ENCODE results near the gene C1QTNF6. TPM values are rescaled to one million over a fixed set of nuclear protein-coding genes. Genes with fewer than 3 reads are reported as not detected.
A peak's percentile ranks its signal among the peaks of the same experiment; 100 is the strongest.

C1QTNF6 gene
- total RNA-seq, 2 donors from 2014 or later: 1.8 to 2.9 TPM

DNA sequence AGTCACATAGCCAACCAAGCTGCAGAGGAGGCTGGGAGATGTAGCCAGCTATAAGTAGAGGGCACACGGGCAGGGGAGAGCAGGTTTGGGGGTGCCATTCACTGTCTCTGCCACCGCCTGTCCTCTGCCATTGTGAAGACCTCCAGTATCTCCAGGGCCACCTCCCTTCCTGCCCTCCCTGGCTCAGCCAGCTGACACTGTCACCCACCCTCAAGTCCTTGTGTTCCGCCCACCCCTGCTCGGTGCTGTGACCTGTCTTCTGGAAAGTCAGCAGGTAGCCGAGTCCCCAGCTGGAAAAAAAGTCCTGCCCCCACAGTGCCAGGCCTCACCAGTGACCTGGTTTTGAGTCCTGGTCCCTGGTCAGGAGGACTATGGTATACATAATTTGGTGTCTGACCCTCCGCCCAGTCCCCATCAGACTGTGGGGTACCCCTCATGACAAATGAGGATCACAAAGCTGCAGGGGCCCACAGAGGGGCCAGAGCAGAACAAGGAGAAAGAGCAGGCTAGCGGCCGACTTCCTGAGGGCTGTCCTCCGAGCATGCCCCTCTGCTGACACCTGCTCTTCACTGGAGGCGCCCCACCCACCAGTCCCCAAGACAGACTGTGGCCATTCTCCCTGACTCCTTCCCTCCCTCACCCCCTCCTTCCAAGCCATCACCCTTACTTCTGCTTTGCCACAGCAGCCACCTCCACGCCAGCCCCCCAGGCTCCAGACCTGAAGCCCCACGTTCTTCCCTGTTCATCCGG lies 31.2 kb downstream of the C1QTNF6 start:
- intact Hi-C loops (cut with DNase I): loop anchor here in 1 of 2 donors (5.0 kb wide), 1 partner anchor 45 kb away; no protein-coding TSS in a partner anchor
- DNase-seq (no peak), ATAC-seq (no peak)

DNA sequence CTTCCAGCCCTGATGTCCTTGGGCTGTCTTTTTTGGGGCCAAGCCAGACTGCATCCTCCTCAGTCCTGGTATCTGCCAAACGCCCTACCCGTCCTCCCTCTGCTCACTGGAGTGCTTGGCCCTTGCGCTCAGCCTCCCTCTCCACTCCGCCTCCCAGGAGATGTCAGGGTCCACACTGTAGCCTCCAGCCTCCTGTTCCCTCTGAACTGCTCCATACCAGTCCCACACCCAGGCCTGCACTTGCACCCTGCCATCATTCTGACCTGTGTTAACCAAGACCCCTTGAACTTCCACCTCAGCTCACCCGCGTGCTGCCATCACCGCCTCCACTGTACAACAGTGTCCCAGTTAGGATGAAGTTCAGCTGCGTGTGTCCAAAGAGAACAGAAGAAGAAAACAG lies 32.1 kb downstream of the C1QTNF6 start:
- intact Hi-C loops (cut with DNase I): loop anchor here in 1 of 2 donors (5.0 kb wide), 1 partner anchor 46 kb away; no protein-coding TSS in a partner anchor
- DNase-seq (no peak), ATAC-seq (no peak)

- ATAC-seq: no peak
- DNase-seq: no peak
- intact Hi-C loops (cut with DNase I): loop anchor here in 1 of 2 donors (5.0 kb wide), 1 partner anchor 47 kb away; no protein-coding TSS in a partner anchor
These were observed 32.9 kb downstream of the C1QTNF6 start for GRCh38 chr22:37154925-37155712.

- DNase-seq (no peak), ATAC-seq (no peak)
- intact Hi-C loops (cut with DNase I): no loop called here
These were observed 34.1 kb downstream of the C1QTNF6 start for GRCh38 chr22:37153901-37154300.

GRCh38 chr22:37151401-37151800 lies 36.6 kb downstream of the C1QTNF6 start:
- intact Hi-C loops (cut with DNase I): no loop called here
- no peak for ATAC-seq

DNA sequence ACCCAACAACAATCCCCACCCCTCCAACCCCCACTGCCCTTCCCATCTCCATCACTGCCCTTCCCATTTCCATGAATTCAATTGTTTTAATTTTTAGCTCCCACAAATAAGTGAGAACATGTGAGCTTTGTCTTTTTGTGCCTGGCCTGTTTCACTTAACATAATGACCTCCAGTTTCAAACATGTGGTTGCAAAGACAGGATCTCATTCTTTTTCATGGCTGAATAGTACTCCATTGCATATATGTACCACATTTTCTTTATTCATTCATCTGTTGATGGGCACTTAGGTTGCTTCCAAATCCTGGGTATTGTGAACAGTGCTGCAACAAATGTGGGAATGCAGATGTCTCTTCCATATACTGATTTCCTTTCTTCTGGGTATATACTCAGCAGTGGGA lies 37.3 kb downstream of the C1QTNF6 start:
- intact Hi-C loops (cut with DNase I): no loop called here
- ATAC-seq (no peak), DNase-seq (no peak)

More at GRCh38 chr22:37151401-37151800, 36.6 kb downstream of the C1QTNF6 start:
- no peak for DNase-seq

- no peak for ATAC-seq
- DNase-seq: no peak
- intact Hi-C loops (cut with DNase I): no loop called here
These were observed 39.0 kb downstream of the C1QTNF6 start for GRCh38 chr22:37148742-37149665.

DNA sequence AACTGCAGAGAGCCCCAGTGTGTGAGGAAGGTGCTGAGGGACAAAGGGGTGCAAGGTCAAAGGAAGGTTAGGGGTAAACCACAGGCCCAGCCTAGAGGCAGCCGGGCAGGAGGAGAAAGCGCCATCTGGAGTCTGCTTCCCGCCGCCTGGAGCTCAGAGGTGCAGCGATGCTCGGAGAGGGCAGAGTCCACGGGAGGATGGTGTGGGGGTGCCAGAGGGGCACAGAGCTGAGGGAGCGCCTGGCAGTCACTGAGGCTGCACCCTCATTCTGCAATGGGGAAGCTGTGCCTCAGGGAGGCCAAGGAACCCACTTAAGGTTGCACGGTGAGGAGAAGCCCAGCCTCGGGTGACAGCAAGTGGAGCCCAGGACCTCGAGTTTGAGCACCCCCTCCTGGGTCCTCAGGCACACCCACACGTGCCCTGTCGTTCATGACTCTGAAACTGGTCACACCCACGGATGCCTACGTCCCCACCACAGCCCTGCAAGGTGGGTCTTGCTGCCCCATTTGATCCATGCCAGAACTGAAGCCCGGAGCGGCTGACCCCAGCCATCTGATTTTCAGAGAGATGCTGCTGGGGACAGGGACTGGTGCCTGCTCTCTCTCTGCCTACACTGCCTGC lies 39.9 kb downstream of the C1QTNF6 start:
- intact Hi-C loops (cut with DNase I): no loop called here
- DNase-seq (no peak), ATAC-seq (peak in 1 of 2 donors; percentile 13)

DNA sequence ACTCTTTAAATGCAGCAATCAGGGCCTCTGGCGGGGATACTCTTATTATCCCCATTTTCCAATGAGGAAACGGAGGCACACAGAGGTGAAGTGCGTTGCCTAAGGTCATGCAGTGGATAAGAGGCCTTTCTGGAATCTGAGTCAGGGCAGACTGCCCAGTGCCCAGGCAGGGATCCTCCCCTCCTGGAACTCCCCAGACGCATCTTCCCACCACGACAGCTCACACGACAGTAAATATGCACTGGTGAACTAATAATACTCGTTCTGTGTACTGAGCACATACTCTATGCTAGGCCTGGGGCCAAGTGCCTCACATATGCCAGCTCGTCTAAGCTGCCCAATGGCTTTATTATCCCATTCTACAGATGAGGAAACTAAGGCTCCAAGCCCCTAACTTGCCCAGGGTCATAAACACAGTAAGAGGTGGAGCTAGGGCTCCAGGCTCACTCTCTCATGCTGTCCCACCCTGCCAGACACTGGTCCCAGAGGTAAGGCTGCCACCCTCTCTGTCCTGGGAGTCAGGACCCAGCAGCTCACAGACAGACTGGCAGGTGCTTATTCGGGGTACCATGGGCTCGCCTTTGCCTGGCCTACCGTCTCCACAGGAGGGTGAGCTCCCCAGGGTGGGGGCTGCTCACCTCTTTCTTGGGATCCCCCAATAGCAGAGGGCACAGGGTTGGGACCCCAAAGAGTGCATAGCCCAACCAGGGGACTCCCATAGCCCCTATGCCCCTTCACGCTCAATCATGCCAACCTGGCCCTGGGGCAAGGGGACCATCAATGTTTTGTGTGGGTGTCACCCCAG lies 40.7 kb downstream of the C1QTNF6 start:
- no peak for ATAC-seq
- DNase-seq: no peak
- intact Hi-C loops (cut with DNase I): no loop called here

DNA sequence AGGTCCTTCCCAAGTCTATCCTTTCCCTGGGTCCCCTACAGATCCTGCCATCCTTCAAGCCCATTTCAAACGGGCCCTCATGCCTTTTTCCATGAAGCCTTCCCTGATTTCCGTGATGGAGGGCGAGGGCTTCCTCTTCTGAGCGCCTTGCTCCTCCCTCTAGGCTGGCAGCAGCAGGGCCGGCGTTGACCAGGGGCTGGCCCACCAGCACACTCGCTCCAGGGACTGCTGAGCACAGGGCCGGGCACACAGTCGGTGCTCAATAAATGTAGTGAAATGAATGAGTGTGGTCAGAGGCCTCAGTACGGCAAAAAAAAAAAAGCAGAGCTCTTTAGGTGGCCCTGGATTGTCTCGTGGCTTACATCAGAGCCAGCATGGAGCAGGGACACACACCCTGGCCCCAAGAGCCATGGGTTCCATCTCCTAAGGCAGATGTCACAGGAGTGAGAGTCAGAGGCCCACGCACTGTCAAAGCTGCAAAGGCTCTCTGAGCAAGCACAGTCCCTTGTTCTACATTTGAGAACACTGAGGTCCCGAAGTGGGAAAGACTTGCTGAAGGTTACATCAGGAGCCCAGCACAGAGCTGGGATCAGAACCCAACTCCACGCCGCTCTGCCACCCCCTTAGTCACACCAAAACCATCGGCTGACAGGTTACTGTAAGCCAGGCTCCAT lies 41.4 kb downstream of the C1QTNF6 start:
- intact Hi-C loops (cut with DNase I): no loop called here
- no peak for DNase-seq
- ATAC-seq: no peak

GRCh38 chr22:37146051-37146385 lies 42.0 kb downstream of the C1QTNF6 start:
- intact Hi-C loops (cut with DNase I): no loop called here
- no peak for DNase-seq
- no peak for ATAC-seq

DNA sequence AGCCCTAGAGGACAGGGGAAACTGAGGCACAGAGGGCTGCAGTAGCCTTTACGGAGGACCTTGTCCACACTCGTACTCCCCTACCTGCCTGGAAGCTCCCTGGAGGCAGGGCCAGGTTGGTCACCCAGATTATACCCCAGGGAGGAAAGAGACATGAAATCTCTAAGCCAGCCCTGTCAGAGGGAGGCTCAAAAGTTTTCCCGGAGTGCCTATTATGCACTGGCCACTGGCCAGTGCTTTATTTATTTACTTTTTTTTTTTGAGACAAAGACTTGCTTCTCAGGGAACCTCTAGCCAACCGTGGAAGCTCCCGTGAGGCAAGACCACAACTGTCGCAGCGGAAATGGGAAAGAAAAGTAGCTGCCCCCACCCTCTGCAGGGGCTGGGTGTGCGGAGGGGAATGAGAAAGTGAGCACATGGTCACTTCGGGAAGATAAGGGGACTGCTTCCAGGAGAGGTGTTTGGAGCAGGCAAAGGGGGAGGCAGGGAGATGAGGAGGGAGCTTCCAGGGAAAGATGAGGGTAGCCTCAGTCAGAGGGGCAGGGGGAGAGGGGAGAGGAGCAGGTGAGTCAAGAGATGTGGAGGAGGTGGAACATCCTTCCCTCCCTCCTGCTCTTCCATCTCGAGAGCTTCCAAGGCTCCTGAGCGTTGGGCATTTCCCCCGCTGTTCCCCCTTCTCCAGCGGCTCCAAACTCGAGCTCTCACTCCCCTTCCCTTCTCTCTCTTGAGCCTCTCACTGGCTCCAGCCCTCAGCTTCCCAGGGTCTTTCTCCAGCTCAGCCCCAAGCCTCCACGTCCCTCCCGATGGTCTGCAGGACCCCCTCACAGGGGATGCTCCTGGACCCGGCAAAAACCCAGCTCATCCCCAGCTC lies 42.6 kb downstream of the C1QTNF6 start:
- no peak for ATAC-seq
- intact Hi-C loops (cut with DNase I): no loop called here
- DNase-seq: no peak

DNA sequence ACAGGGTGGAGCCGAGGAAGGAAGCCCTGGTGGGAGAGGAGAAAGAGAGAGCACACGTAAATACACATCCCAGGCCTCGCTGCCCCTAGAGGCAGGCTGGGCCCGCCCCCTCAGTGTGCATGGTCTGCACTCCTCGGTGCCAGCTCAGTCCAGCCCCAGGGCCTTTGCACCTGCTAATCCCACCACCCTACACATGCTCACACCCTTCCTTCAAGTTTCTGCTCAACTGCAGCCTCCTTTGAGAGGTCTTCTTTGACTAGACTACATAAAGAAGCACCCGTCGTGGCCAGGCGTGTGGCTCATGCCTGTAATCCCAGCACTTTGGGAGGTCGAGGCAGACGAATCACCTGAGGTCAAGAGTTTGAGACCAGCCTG lies 43.9 kb downstream of the C1QTNF6 start:
- ATAC-seq (no peak), DNase-seq (no peak)
- intact Hi-C loops (cut with DNase I): no loop called here

DNA sequence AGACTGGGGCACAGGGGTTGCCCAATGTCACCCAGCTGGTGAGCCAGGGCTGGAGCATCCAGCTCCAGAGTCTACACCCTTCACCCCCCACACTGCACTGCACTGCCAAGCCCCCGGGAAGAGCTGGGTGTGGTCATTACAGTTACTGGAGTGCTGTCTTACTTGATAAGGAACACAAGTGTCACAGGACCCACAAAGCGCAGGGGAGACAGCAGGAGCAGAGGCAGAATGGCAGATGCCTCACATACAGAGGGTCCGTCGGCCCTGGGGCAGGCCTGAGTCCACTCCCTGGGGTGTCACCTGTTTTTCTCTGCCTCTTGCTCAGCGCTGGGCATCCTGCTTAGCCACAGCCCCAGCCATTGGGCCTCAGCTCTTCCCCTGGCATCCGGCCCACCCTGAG lies 46.1 kb downstream of the C1QTNF6 start:
- intact Hi-C loops (cut with DNase I): no loop called here
- DNase-seq (no peak), ATAC-seq (no peak)

GRCh38 chr22:37141476-37141875 lies 46.6 kb downstream of the C1QTNF6 start:
- intact Hi-C loops (cut with DNase I): no loop called here
- no peak for DNase-seq
- no peak for ATAC-seq

DNA sequence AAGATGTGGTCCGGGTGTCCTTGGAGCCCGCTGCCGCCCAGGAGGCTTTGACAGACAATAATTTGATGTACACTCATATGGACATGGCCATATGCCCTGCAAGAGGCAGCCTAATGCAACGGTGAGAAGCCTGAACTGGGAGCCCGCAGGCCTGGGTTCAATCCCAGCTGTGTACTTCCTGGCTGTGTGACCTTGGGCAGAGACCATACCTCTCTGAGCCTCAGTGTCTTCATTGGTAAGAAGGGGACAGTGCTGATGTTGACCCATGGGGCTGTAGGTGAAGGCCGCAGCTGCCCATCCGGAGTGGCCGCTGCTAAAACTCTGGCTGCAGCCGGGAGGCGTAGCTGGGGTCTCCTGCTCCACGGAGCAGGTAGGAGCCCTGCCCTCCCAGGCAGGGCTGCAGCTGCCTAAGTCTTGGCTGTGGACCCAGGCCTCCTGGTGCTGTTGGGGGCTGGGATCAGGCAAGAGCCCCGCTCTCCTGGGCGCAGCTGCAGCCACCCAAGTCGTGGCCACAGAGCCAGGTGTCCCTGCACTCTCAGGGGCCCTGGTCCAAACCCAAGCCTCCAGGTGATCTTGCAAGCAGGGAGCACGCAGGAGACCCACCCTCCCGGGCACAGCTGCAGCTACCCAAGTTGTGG lies 47.2 kb downstream of the C1QTNF6 start:
- DNase-seq: no peak
- intact Hi-C loops (cut with DNase I): no loop called here
- ATAC-seq: no peak
